Activated naive CD4-positive, alpha-beta T cell treated with anti-CD3 and anti-CD28 coated beads, Interleukin-2, amount 50 U/mL, for 72 hours (primary cell): ENCODE results near the gene MB. TPM values are rescaled to one million over a fixed set of nuclear protein-coding genes. Genes with fewer than 3 reads are reported as not detected.

Experiments
- ATAC-seq, 2 donors: fragments of 150-1000 bp; cut with Tn5 transposase; 2 replicates each; pipeline ENCODE4 v1.10.0; 2021; ENCODE audit warnings: mild to moderate bottlenecking in 2 of 2, moderate library complexity in 2 of 2
- DNase-seq, 2 donors: peaks; one replicate each; pipeline ENCODE4 v3.0.0; 2021 to 2022; ENCODE audit warnings: low spot score in 2 of 2
- H3K27ac Mint-ChIP-seq, 2 donors: one replicate each; pipeline ENCODE4 v1.8.0; 2022; ENCODE audit warnings: mild to moderate bottlenecking in 2 of 2, mixed read lengths in 2 of 2
- H3K36me3 Mint-ChIP-seq, 2 donors: one replicate each; pipeline ENCODE4 v1.8.0; 2022; ENCODE audit warnings: mixed read lengths in 2 of 2
- H3K9me3 Mint-ChIP-seq, 2 donors: one replicate each; pipeline ENCODE4 v1.8.0; 2022; ENCODE audit warnings: mixed read lengths in 2 of 2
- total RNA-seq, 2 donors: library from RNA; stranded (reverse); gene quantifications; one replicate each; pipeline ENCODE4 v1.2.3, GENCODE V29; 2022

MB gene
- total RNA-seq, 2 donors from 2014 or later: 0.47 TPM; not detected in 1

DNA sequence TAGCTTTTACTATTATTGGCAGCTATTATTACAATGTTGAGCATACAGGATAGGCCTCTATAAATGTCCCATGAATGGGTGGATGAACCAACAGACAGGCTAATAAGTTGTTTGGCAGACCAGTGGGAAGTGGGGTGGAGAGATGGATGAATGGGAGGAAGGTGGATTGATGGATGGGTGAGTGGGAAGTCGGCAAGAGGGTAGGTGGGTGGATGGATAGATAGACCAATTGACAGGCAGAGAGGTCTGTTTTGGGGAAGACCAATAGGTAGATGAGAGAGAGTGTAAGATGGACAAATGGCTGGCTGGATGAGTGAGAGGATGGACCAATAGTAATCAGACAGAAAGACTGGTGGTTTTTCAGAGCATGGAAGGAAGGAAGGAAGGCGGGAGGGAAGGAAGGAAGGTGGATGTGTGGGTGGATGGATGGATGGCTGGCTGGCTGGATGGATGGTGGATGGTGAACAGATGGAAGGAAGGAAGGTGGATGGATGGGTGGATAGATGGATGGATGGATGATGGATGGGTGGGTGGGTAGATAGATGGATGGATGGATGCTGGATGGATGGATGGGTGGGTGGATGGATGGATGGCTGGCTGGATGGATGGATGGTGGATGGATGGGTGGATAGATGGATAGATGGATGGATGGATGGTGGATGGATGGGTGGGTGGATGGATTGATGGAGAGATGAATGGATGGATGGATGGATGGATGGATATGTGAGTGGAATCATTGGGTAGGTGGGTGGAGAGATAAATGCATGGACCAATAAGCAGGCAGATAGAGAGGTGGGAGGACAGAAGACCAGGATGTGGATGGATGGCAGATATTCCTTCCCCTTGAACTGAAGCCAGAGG lies 39.1 kb downstream of the MB start:
- Mint-ChIP-seq H3K27ac (no peak overlapping the region), H3K36me3 (no peaks in the 10 kb centered on the region), H3K9me3 (peaks cover 0 to 5% of the 10 kb centered on the region in 2 donors)
- ATAC-seq: no peak
- DNase-seq: no peak

GRCh38 chr22:35576671-35577070 lies 40.5 kb downstream of the MB start:
- Mint-ChIP-seq H3K36me3 (no peaks in the 10 kb centered on the region), H3K9me3 (peaks cover 0 to 5% of the 10 kb centered on the region in 2 donors)

DNA sequence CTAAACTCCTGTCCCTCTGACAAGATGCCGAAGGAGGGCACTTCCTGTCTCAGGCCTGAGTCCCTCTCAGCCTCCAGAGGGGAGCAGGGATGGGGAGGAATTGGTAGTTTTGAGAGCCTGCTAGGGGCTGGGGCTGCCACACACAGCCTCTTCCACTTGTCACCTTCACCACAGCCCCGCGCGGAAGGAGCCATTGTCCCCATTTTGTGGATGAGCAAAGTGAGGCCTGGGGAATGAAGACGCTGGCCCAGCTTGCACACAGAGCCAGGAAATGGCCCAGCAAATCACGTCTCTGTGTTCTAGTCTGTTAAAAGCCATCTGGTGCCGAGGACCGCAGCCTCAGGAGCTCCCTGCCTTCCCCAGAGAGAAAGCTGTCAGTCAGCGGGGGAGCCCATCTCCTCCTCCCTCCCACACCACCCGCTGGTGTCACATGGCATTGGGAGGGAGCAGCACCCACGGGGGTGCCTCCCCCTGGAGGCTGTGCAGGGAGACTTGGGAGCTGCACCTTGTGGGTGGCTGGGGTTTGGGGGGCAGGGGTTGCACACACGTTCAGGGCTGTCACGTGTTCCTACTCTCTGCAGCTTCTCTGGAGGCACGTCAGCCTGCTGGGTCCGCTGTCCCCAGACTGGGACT lies 41.9 kb downstream of the MB start:
- DNase-seq: no peak
- ATAC-seq: no peak
- no peaks in the 10 kb centered on the region for H3K36me3 Mint-ChIP-seq
- H3K27ac Mint-ChIP-seq: no peak overlapping the region
- peaks cover 0 to 5% of the 10 kb centered on the region in 2 donors for H3K9me3 Mint-ChIP-seq

More at GRCh38 chr22:35576671-35577070, 40.5 kb downstream of the MB start:
- H3K27ac Mint-ChIP-seq: peak overlapping the region in 1 of 2 donors; percentile 12
- no peak for ATAC-seq
- DNase-seq: no peak

GRCh38 chr22:35572556-35572955 lies 44.6 kb downstream of the MB start:
- Mint-ChIP-seq H3K9me3 (peaks cover 0 to under 1% of the 10 kb centered on the region in 2 donors), H3K36me3 (no peaks in the 10 kb centered on the region), H3K27ac (no peak overlapping the region)
- ATAC-seq: no peak
- DNase-seq: no peak

DNA sequence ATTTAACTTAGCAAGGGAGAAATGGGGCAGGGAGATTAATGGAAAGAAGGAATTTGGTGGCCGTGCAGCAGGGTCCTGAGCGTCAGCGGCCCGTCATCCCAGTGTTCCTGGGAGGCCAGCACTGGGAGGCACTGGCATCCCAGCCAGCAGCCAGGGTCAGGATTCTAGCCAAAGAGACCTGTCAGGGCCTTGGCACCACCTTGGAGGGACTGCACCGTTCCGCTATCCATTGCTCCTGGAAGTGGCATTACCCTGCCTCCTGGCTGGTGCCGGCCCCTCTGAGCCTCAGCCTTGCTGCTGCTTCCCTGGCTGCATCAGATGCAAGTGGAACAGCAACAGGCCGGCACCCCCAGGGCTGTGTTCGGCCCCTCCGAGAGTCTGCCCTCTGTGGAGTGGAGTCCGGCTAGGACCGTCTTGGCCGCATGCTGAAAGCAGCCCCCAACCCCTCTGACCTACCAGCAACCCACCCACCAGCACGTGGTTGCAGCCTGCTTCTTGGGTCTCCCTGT lies 46.4 kb downstream of the MB start:
- H3K27ac Mint-ChIP-seq: no peak overlapping the region
- ATAC-seq (no peak), DNase-seq (no peak)
- no peaks in the 10 kb centered on the region for H3K36me3 Mint-ChIP-seq
- H3K9me3 Mint-ChIP-seq: no peaks in the 10 kb centered on the region

DNA sequence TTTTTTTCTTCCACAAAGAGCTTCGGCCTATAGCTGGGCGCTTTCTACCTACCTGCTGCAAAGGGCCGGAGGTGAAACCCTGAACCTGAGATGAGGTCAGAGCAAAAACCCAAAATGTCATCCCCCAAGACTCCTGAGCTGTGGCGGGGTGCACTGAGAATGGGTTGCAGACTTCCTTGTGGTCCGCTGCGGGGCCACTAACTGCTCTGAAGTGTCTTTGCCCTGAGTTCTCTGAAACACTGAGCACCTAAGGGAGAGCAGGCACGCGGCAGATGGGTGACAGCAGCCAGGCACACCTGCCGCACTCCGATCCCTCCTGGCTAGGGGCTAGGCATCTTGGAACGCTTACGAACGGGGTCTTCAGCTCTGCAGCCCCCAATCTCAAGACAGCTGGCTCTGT lies 47.2 kb downstream of the MB start:
- Mint-ChIP-seq H3K27ac (no peak overlapping the region), H3K36me3 (no peaks in the 10 kb centered on the region), H3K9me3 (no peaks in the 10 kb centered on the region)
- DNase-seq (no peak), ATAC-seq (no peak)

DNA sequence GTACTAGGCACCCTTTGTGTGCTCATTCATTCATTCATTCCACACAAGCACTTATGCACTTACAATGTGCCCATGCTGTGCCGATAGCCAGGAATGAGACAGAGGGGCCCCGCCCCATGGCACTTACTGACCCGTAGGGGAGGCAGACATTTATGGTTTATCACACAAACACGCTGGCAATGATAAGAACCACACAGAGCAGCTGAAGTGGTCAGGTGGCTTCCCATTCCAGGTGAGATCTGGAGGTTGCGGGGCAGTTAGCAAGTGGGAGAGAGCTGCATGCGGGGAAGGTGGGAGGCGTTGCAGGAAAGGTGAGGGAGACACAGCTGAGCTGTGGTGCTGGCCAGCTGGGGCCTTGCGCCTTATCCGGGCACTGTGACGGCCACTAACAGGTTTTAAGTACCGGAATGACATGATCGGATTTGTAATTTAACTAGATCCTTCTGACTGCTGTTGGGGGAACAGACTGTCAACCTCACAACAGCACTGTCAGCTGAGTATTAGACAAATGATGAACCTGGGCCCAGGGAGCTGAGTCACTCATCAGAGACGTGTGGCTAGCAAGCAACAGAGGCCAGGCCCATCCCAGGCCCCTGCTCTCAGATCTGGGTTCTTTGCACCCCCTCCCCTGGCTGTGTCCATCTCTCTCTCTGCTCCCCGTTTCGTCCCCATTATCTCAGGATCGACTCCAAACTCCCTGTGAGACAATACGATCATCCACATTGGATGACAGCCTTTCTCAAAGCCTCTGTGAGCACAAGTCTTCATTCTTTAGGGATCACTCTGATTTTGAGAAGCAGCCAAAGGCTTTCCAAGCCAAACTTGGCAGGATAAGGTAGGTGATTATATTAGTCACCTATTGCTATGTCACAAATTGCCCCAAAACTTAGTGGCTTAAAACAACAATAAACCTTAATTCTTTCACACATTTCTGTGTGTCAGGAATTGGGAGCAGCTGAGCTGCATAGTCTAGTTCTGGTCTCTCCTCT lies 48.1 kb downstream of the MB start:
- no peaks in the 10 kb centered on the region for H3K36me3 Mint-ChIP-seq
- no peaks in the 10 kb centered on the region for H3K9me3 Mint-ChIP-seq
- no peak for ATAC-seq

DNA sequence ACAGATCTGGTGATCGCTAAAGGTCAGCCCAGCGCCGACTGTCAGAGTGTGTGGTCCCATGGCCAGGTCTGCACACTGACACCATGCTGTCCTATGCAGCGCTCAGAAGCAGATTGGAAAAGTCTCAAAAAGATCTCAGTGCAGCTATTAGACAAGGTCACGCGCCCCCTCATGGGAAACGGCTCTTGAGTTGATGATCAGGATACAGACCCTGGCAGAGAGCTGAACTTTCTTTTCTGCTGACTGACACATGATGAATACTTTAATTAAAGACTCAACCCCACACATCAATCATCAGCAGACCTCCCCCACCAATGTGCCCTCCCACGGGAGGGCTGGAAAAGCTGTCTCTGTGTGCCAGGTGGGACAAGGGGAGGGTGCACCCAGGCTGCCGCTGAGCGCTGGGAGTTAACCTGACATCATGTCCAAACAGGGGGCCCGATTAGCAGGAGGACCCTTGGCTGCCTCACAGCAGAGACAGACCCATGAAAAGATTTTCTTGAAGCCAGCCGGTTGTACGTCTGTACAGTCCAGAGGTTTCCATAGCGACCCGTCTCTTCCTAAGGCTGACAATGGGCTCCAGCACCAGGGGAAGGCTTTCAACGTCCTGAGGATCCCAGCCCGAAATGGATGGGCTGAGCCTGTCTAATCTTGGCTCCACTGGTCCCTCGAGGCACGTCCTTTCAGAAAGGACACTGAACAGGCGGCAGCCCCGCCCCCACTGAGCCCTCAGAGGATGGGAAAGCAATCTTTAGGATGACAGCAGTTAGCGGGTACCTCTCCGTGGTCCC lies 49.6 kb downstream of the MB start:
- no peaks in the 10 kb centered on the region for H3K9me3 Mint-ChIP-seq
- DNase-seq: no peak
- no peak for ATAC-seq
- H3K36me3 Mint-ChIP-seq: no peaks in the 10 kb centered on the region
- no peak overlapping the region for H3K27ac Mint-ChIP-seq

More for the DNA sequence above, 48.1 kb downstream of the MB start:
- no peak for DNase-seq
- H3K27ac Mint-ChIP-seq: no peak overlapping the region

GRCh38 chr22:35564975-35565867 lies 51.9 kb downstream of the MB start:
- Mint-ChIP-seq H3K27ac (no peak overlapping the region), H3K9me3 (no peaks in the 10 kb centered on the region), H3K36me3 (no peaks in the 10 kb centered on the region)
- DNase-seq (no peak), ATAC-seq (no peak)

DNA sequence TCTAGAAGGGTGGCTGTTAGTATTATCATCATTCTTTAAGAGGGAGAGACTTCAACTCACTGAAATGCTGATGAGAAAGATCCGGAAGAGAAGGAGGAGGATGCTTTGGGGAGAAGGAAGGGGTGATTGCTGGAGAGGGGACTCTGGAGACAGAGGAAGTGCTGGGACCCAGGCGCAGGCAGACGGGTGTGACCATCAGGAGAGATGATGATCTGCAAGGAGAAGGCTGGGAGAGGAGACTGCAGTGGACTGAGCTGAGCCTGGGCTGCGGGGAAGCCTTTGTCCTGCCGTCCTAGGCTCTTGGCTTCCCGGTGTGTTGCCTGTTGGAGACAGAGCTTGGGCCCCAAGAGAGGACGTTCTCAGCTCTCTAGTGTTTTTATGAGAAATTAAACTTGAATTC lies 53.9 kb downstream of the MB start:
- ATAC-seq (no peak), DNase-seq (no peak)
- Mint-ChIP-seq H3K27ac (no peak overlapping the region), H3K9me3 (no peaks in the 10 kb centered on the region), H3K36me3 (no peaks in the 10 kb centered on the region)

DNA sequence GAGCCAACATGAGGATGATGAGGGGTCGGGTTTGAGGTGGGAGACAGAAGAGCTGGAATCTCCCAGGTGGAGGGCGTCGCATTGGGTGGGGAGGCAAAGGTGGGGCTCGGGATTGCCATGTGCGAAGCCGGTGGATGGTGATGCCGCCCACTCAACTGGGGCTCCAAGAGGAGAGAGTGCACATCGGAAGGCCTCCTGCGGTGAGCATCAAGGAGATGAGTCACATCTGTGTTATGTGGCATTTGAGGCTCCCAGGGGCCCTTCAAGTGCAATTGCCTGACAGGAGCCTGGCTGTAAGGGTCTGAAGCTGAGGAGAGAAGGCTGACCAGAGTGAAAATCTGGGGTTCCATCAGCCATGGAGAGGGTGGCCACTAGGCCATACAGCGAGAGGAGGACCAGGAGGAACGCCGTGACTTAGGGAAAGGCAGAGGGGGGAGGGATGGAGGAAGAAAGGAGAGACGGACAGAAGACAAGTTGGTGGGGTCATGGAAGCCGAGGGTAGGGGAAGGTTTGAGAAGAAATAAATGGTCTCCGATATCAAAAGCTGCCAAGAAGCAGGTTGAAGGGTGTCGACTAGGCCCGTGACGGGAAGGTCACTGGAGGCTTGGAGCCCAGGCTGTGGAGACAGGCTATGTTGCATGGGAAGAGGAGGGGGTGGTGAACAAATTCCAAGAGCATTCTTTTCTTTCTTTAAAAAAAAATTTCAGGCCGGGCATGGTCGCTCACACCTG lies 55.2 kb downstream of the MB start:
- Mint-ChIP-seq H3K27ac (no peak overlapping the region), H3K36me3 (no peaks in the 10 kb centered on the region), H3K9me3 (no peaks in the 10 kb centered on the region)
- DNase-seq: no peak
- ATAC-seq: no peak

DNA sequence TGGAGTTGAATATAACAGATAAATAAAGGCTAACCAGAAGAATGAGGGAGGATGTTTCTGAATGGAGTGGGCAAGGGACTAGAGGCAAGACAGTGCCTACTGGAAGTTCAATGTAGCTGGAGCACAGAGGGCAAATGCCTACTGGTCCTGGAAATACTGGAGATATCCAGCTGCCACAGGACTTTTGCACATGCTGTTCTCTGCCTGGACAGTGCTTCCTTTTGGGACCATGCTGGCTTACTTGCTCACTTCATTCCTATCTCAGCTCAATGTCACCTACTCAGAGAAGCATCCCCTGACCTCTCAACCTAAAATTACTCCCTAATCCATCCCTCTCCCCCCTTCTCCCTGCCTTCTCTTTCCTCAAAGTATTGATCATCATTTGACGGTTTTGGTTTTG lies 56.3 kb downstream of the MB start:
- Mint-ChIP-seq H3K36me3 (no peaks in the 10 kb centered on the region), H3K9me3 (no peaks in the 10 kb centered on the region), H3K27ac (no peak overlapping the region)
- no peak for DNase-seq
- no peak for ATAC-seq

- Mint-ChIP-seq H3K27ac (no peak overlapping the region), H3K36me3 (no peaks in the 10 kb centered on the region), H3K9me3 (no peaks in the 10 kb centered on the region)
- ATAC-seq: no peak
- DNase-seq: no peak
Measured at GRCh38 chr22:35560366-35560765, 56.8 kb downstream of the MB start.

DNA sequence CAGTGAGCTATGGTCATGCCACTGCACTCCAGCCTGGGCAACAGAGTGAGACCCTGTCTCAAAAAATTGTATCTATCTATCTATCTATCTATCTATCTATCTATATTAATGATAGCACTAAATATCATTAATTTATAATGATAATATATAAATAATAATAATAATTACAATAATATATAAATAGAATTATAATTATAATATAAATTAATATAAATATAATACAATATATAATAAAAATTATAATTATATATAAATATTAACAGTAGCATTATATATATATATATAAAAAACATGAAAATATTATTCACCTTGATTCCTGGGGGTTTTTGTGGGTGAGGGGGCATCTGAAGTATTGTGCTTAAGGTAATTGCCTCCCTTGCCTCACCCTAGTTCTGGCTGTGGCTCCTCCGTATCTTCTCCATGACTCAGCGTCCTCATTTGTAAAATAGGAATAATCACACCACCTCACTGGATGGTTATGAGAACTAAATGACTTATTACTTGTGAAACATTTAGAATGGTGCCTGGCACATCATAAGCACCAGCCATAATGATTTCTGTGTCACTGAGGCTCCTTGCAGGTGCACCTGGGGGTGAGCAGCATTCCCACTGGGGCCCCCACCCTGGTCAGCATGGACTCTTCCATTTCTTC lies 57.6 kb downstream of the MB start:
- Mint-ChIP-seq H3K36me3 (no peaks in the 10 kb centered on the region), H3K9me3 (no peaks in the 10 kb centered on the region), H3K27ac (no peak overlapping the region)
- DNase-seq: no peak
- no peak for ATAC-seq
